Gastroesophageal sphincter (tissue), 3 donors: ENCODE results near the gene RIGI.
"Not testable (repeated sequence)": the region's sequence is repeated elsewhere in the genome, so short reads cannot be mapped to it uniquely, and the experiment has no call there.

Experiments used
- POLR2A ChIP-seq, 2 donors: fragments of 450-650 bp; IDR thresholded peaks; one replicate each; pipeline ENCODE4 v1.6.1; 2017; ENCODE audit warnings: antibody characterized with exemption in 2 of 2, mild to moderate bottlenecking in 2 of 2, moderate library complexity in 1 of 2
- POLR2AphosphoS5 ChIP-seq: sonication (generic); formaldehyde crosslinking; IDR thresholded peaks from one replicate; pipeline ENCODE4 v1.6.1; 2017; ENCODE audit warnings: antibody characterized with exemption
- TF ChIP-seq, protein P1 (sequence below), 4 experiments: fragments of 200-600 bp in 2 of 4; fragments of 450-650 bp in 2 of 4; sonication (generic) in 1 of 4; IDR thresholded peaks; one replicate each; pipeline ENCODE4 v1.5.1; 2017 to 2019; ENCODE audit warnings: antibody characterized with exemption in 4 of 4, mild to moderate bottlenecking in 2 of 4, moderate library complexity in 2 of 4

- TF ChIP-seq POLR2AphosphoS5; POLR2A (IDR thresholded peaks at IDR 0.05): not testable (repeated sequence)
- TF ChIP-seq, protein P1, sequence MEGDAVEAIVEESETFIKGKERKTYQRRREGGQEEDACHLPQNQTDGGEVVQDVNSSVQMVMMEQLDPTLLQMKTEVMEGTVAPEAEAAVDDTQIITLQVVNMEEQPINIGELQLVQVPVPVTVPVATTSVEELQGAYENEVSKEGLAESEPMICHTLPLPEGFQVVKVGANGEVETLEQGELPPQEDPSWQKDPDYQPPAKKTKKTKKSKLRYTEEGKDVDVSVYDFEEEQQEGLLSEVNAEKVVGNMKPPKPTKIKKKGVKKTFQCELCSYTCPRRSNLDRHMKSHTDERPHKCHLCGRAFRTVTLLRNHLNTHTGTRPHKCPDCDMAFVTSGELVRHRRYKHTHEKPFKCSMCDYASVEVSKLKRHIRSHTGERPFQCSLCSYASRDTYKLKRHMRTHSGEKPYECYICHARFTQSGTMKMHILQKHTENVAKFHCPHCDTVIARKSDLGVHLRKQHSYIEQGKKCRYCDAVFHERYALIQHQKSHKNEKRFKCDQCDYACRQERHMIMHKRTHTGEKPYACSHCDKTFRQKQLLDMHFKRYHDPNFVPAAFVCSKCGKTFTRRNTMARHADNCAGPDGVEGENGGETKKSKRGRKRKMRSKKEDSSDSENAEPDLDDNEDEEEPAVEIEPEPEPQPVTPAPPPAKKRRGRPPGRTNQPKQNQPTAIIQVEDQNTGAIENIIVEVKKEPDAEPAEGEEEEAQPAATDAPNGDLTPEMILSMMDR (IDR thresholded peaks at IDR 0.05) = not testable (repeated sequence)
Observed at GRCh38 chr9:32548213-32548612, 22.2 kb upstream of the RIGI start.
